GM12878 (cell line): ENCODE data around the gene OPA1.

Experiments
- CREB1 ChIP-seq: IDR thresholded peaks from 2 replicates; pipeline ENCODE4 v1.6.1; 2012; ENCODE audit warnings: low read depth, mild to moderate bottlenecking, inconsistent platforms
- DPF2 ChIP-seq: fragments of 450-650 bp; IDR thresholded peaks from 2 replicates; pipeline ENCODE4 v1.6.1; 2017; ENCODE audit warnings: mild to moderate bottlenecking
- EP300 ChIP-seq, 2 experiments: fragments of 150-350 bp in 1 of 2; IDR thresholded peaks; 2 replicates each; pipeline ENCODE4 v1.6.1; 2011 to 2012; ENCODE audit warnings: low read depth in 2 of 2, low read length in 2 of 2, borderline replicate concordance in 1 of 2, improper control_type of control experiment in 1 of 2, inconsistent platforms in 1 of 2; ENCODE audit not compliant: control insufficient read depth in 1 of 2
- EZH2 ChIP-seq: IDR thresholded peaks from 2 replicates; pipeline ENCODE4 v1.6.1; 2012; ENCODE audit warnings: low read depth, mild to moderate bottlenecking, control low read depth, inconsistent platforms, low read length, borderline replicate concordance; ENCODE audit not compliant: control insufficient read depth
- KDM1A ChIP-seq: fragments of 200-600 bp; sonication (generic); IDR thresholded peaks from 2 replicates; pipeline ENCODE4 v1.6.1; 2016; ENCODE audit warnings: borderline replicate concordance
- POLR2A ChIP-seq: IDR thresholded peaks from 2 replicates; pipeline ENCODE4 v1.6.1; 2011; ENCODE audit warnings: low read depth, mild to moderate bottlenecking, low read length
- RCOR1 ChIP-seq: conservative IDR thresholded peaks from 2 replicates; pipeline ENCODE4 v1.6.1; 2012; ENCODE audit warnings: low read depth, low read length, improper control_type of control experiment
- RUNX3 ChIP-seq: IDR thresholded peaks from 2 replicates; pipeline ENCODE4 v1.6.1; 2012; ENCODE audit warnings: low read length, inconsistent platforms
- SIN3A ChIP-seq: IDR thresholded peaks from 2 replicates; pipeline ENCODE4 v1.6.1; 2012; ENCODE audit warnings: low read depth, low read length, improper control_type of control experiment
- YBX1 ChIP-seq: fragments of 450-650 bp; IDR thresholded peaks from 2 replicates; pipeline ENCODE4 v1.6.1; 2016; ENCODE audit warnings: antibody characterized with exemption
- TF ChIP-seq, protein P1 (sequence below): IDR thresholded peaks from 2 replicates; pipeline ENCODE4 v1.6.1; 2012; ENCODE audit warnings: low read depth, low read length, improper control_type of control experiment
- TF ChIP-seq, protein P2 (sequence below): fragments of 450-650 bp; IDR thresholded peaks from 2 replicates; pipeline ENCODE4 v1.6.1; 2018; ENCODE audit warnings: mild to moderate bottlenecking, low read depth, moderate library complexity; ENCODE audit not compliant: partially characterized antibody
- TF ChIP-seq, protein P3 (sequence below), 3 experiments: IDR thresholded peaks in 2 of 3; conservative IDR thresholded peaks in 1 of 3; 2 replicates each; pipeline ENCODE4 v1.5.1; 2011; ENCODE audit warnings: low read depth in 3 of 3, low read length in 3 of 3, mild to moderate bottlenecking in 3 of 3, control low read depth in 2 of 3, moderate library complexity in 2 of 3, inconsistent platforms in 1 of 3, mixed read lengths in 1 of 3; ENCODE audit not compliant: control insufficient read depth in 2 of 3, insufficient read depth in 1 of 3; ENCODE audit errors: extremely low read depth in 1 of 3
- TF ChIP-seq, protein P4 (sequence below): IDR thresholded peaks from 2 replicates; pipeline ENCODE4 v1.6.1; 2011; ENCODE audit warnings: mild to moderate bottlenecking, low read depth, low read length, moderate library complexity; ENCODE audit not compliant: insufficient replicate concordance

DNA sequence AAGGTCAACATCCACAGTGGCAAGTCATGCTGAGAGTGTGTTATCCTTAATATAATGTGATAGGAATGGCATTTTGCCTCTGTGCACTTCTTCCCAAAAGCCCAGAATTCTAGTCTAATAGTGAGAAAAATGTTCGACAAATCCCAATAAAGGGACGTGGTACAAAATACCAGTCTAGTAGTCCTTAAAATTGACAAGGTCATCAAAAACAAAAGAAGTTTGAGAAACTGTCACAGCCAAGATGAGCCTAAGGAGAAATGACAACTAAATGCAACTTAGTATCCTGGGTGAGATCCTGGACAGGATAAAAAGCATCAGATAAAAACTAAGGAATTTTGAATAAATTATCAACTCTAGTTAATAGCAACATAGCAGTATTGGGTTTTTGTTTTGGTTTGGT is 23.9 kb upstream of the OPA1 start:
- TF ChIP-seq EZH2 (no peak), EP300 (IDR thresholded peaks at IDR 0.05; ENCODE audit: borderline replicate concordance in 1 of 2, control insufficient read depth in 1 of 2, low read depth in 2 of 2, low read length in 2 of 2) (no peak), RUNX3 (no peak), DPF2 (no peak), CREB1 (no peak), KDM1A (no peak), SIN3A (no peak), RCOR1 (no peak), YBX1 (no peak), POLR2A (no peak)
- TF ChIP-seq, protein P1, sequence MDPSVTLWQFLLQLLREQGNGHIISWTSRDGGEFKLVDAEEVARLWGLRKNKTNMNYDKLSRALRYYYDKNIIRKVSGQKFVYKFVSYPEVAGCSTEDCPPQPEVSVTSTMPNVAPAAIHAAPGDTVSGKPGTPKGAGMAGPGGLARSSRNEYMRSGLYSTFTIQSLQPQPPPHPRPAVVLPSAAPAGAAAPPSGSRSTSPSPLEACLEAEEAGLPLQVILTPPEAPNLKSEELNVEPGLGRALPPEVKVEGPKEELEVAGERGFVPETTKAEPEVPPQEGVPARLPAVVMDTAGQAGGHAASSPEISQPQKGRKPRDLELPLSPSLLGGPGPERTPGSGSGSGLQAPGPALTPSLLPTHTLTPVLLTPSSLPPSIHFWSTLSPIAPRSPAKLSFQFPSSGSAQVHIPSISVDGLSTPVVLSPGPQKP, result no peak
- TF ChIP-seq, protein P2, sequence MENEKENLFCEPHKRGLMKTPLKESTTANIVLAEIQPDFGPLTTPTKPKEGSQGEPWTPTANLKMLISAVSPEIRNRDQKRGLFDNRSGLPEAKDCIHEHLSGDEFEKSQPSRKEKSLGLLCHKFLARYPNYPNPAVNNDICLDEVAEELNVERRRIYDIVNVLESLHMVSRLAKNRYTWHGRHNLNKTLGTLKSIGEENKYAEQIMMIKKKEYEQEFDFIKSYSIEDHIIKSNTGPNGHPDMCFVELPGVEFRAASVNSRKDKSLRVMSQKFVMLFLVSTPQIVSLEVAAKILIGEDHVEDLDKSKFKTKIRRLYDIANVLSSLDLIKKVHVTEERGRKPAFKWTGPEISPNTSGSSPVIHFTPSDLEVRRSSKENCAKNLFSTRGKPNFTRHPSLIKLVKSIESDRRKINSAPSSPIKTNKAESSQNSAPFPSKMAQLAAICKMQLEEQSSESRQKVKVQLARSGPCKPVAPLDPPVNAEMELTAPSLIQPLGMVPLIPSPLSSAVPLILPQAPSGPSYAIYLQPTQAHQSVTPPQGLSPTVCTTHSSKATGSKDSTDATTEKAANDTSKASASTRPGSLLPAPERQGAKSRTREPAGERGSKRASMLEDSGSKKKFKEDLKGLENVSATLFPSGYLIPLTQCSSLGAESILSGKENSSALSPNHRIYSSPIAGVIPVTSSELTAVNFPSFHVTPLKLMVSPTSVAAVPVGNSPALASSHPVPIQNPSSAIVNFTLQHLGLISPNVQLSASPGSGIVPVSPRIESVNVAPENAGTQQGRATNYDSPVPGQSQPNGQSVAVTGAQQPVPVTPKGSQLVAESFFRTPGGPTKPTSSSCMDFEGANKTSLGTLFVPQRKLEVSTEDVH, result no peak
- TF ChIP-seq, protein P3, sequence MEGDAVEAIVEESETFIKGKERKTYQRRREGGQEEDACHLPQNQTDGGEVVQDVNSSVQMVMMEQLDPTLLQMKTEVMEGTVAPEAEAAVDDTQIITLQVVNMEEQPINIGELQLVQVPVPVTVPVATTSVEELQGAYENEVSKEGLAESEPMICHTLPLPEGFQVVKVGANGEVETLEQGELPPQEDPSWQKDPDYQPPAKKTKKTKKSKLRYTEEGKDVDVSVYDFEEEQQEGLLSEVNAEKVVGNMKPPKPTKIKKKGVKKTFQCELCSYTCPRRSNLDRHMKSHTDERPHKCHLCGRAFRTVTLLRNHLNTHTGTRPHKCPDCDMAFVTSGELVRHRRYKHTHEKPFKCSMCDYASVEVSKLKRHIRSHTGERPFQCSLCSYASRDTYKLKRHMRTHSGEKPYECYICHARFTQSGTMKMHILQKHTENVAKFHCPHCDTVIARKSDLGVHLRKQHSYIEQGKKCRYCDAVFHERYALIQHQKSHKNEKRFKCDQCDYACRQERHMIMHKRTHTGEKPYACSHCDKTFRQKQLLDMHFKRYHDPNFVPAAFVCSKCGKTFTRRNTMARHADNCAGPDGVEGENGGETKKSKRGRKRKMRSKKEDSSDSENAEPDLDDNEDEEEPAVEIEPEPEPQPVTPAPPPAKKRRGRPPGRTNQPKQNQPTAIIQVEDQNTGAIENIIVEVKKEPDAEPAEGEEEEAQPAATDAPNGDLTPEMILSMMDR (IDR thresholded peaks at IDR 0.05 in 2 of 3, conservative IDR thresholded peaks at IDR 0.05 in 1 of 3; ENCODE audit: control insufficient read depth in 2 of 3, extremely low read depth in 1 of 3, insufficient read depth in 1 of 3, low read depth in 3 of 3, low read length in 3 of 3), result no peak
- TF ChIP-seq, protein P4, sequence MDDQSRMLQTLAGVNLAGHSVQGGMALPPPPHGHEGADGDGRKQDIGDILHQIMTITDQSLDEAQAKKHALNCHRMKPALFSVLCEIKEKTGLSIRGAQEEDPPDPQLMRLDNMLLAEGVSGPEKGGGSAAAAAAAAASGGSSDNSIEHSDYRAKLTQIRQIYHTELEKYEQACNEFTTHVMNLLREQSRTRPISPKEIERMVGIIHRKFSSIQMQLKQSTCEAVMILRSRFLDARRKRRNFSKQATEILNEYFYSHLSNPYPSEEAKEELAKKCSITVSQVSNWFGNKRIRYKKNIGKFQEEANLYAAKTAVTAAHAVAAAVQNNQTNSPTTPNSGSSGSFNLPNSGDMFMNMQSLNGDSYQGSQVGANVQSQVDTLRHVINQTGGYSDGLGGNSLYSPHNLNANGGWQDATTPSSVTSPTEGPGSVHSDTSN, result no peak
